ENCODE measurements around the gene SHISA9.

The SHISA9 gene

GRCh38 chr16:13063457-13063856 is 162.1 kb downstream of the SHISA9 start:
- no peak for TF ChIP-seq POLR2AphosphoS5 (IDR thresholded peaks at IDR 0.05; ENCODE audit: low read depth, low read length)
- no peak for TF ChIP-seq TAF1 (IDR thresholded peaks at IDR 0.05; ENCODE audit: borderline replicate concordance, insufficient read depth, low read length)
- no peak for TF ChIP-seq SIN3A (IDR thresholded peaks at IDR 0.05; ENCODE audit: borderline replicate concordance, insufficient read depth, low read length)
- TF ChIP-seq, protein P1, sequence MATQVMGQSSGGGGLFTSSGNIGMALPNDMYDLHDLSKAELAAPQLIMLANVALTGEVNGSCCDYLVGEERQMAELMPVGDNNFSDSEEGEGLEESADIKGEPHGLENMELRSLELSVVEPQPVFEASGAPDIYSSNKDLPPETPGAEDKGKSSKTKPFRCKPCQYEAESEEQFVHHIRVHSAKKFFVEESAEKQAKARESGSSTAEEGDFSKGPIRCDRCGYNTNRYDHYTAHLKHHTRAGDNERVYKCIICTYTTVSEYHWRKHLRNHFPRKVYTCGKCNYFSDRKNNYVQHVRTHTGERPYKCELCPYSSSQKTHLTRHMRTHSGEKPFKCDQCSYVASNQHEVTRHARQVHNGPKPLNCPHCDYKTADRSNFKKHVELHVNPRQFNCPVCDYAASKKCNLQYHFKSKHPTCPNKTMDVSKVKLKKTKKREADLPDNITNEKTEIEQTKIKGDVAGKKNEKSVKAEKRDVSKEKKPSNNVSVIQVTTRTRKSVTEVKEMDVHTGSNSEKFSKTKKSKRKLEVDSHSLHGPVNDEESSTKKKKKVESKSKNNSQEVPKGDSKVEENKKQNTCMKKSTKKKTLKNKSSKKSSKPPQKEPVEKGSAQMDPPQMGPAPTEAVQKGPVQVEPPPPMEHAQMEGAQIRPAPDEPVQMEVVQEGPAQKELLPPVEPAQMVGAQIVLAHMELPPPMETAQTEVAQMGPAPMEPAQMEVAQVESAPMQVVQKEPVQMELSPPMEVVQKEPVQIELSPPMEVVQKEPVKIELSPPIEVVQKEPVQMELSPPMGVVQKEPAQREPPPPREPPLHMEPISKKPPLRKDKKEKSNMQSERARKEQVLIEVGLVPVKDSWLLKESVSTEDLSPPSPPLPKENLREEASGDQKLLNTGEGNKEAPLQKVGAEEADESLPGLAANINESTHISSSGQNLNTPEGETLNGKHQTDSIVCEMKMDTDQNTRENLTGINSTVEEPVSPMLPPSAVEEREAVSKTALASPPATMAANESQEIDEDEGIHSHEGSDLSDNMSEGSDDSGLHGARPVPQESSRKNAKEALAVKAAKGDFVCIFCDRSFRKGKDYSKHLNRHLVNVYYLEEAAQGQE (IDR thresholded peaks at IDR 0.05; ENCODE audit: insufficient read depth in 1 of 2, low read depth in 2 of 2, low read length in 2 of 2): no peak
- TF ChIP-seq FOXP2 (optimal IDR thresholded peaks at IDR 0.05; ENCODE audit: borderline replicate concordance, extremely low read depth, extremely low read length, insufficient read depth): no peak

DNA sequence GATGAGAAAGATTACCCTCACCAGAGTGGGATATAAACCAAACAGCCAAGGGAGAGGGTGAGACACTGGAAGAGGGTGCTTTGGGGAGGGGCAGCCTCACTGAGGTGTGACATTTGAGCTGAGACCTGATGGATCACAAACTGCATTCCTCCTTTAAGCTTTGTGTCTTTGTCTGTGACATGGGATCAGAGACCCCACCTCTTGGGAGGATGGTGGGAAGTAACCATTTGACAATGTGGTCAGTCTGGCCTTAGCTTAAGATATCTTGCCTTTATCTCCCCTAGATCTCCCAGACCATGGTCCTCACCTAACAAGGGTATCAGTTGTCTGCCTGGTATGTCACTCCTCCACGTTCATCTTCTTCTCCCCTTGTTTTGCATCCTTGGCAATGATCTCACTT is 163.4 kb downstream of the SHISA9 start:
- TF ChIP-seq TAF1 (IDR thresholded peaks at IDR 0.05; ENCODE audit: borderline replicate concordance, insufficient read depth, low read length) (no peak), FOXP2 (optimal IDR thresholded peaks at IDR 0.05; ENCODE audit: borderline replicate concordance, extremely low read depth, extremely low read length, insufficient read depth) (no peak), POLR2AphosphoS5 (IDR thresholded peaks at IDR 0.05; ENCODE audit: low read depth, low read length) (no peak), SIN3A (IDR thresholded peaks at IDR 0.05; ENCODE audit: borderline replicate concordance, insufficient read depth, low read length) (no peak)
- TF ChIP-seq, protein P1 (IDR thresholded peaks at IDR 0.05; ENCODE audit: insufficient read depth in 1 of 2, low read depth in 2 of 2, low read length in 2 of 2): no peak

DNA sequence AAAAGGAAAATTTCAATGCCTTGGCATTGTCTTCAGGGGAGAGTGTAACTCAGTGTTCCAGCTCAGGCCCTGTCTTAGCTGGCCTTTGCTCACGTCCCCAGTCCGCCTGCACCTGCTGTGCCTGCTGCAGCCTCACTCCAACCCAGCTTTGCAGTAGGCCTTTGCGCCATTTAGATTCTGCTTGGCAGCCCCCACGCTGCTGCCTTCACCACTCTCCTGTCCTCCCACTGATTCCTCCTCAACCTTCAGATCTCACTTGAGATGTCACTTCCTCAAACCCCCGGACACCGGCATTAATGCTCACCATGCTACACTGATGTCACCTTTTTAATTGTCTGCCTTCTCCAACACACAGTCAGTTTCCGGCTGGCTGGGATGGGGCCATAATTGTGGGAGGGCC is 166.2 kb downstream of the SHISA9 start:
- TF ChIP-seq SIN3A (IDR thresholded peaks at IDR 0.05; ENCODE audit: borderline replicate concordance, insufficient read depth, low read length) (no peak), FOXP2 (optimal IDR thresholded peaks at IDR 0.05; ENCODE audit: borderline replicate concordance, extremely low read depth, extremely low read length, insufficient read depth) (no peak), POLR2AphosphoS5 (IDR thresholded peaks at IDR 0.05; ENCODE audit: low read depth, low read length) (no peak), TAF1 (IDR thresholded peaks at IDR 0.05; ENCODE audit: borderline replicate concordance, insufficient read depth, low read length) (no peak)
- TF ChIP-seq, protein P1 (IDR thresholded peaks at IDR 0.05; ENCODE audit: insufficient read depth in 1 of 2, low read depth in 2 of 2, low read length in 2 of 2): no peak

DNA sequence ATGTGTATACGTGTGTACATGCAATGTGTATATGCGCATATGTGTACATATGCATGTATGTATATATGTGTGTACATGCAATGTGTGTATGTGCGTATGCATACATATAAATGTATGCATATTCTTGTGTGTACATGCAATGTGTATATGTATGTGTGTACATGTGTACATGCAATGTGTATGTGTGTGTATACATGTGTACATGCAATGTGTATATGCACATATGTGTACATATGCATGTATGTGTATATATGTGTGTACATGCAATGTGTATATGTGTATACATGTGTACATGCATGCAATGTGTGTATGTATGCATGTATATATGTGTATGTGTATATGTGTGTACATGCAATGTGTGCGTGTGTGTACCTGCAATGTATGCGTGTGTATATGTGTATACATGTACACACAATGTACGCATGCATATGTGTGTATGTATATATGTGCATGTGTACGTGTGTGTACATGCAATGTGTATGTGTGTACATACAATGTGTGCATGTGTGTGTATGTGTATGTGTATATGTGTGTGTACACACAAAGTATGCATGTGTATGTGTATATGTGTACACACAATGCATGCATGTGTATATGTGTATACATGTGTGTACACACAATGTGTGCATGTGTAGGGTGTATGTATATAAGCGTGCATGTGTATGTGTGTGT is 167.7 kb downstream of the SHISA9 start:
- TF ChIP-seq FOXP2 (optimal IDR thresholded peaks at IDR 0.05; ENCODE audit: borderline replicate concordance, extremely low read depth, extremely low read length, insufficient read depth) (no peak), TAF1 (IDR thresholded peaks at IDR 0.05; ENCODE audit: borderline replicate concordance, insufficient read depth, low read length) (no peak)

- TF ChIP-seq POLR2AphosphoS5 (IDR thresholded peaks at IDR 0.05; ENCODE audit: low read depth, low read length) (no peak), SIN3A (IDR thresholded peaks at IDR 0.05; ENCODE audit: borderline replicate concordance, insufficient read depth, low read length) (no peak), TAF1 (IDR thresholded peaks at IDR 0.05; ENCODE audit: borderline replicate concordance, insufficient read depth, low read length) (no peak), FOXP2 (optimal IDR thresholded peaks at IDR 0.05; ENCODE audit: borderline replicate concordance, extremely low read depth, extremely low read length, insufficient read depth) (no peak)
- TF ChIP-seq, protein P1 (IDR thresholded peaks at IDR 0.05; ENCODE audit: insufficient read depth in 1 of 2, low read depth in 2 of 2, low read length in 2 of 2): no peak
Measured at GRCh38 chr16:13070268-13070667, 168.9 kb downstream of the SHISA9 start.
